Measurements from ENCODE around the gene DVL1. TPM values are rescaled to one million over a fixed set of nuclear protein-coding genes. Genes with fewer than 3 reads are reported as not detected.

The DVL1 gene
- total RNA-seq, 1 donor from 2014 or later, result 55.0 TPM

DNA sequence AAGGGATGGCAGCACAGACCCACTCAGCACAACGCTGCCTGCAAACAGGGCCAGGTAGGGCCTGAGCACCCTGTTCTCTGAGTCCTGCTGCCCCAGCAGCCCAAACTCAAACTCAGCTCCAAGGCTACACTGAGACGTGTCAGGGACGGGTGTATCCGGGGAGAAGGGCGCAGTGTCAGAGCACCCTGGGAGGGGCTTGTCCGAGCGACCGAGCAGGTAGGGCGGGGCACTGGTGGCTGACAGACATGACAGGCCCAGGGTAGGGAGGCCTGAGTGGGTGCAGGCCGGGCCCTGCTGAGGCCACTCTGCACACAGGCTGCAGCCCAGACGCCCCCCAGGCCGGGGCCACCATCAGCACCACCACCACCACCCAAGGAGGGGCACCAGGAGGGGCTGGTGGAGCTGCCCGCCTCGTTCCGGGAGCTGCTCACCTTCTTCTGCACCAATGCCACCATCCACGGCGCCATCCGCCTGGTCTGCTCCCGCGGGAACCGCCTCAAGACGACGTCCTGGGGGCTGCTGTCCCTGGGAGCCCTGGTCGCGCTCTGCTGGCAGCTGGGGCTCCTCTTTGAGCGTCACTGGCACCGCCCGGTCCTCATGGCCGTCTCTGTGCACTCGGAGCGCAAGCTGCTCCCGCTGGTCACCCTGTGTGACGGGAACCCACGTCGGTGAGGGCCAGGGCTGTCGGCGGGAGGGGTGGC, 63.5 kb downstream of the DVL1 start:
- no peak overlapping the region for H3K4me2 ChIP-seq (ENCODE audit: low read length)
- Mint-ChIP-seq H3K36me3 (ENCODE audit: low read depth, unreplicated experiment) (no peaks in the 10 kb centered on the region), H3K27me3 (ENCODE audit: low read depth, unreplicated experiment) (peaks cover 2% of the 10 kb centered on the region), H3K27ac (ENCODE audit: unreplicated experiment) (no peak overlapping the region), H3K4me1 (ENCODE audit: low read depth, unreplicated experiment) (no peaks in the 10 kb centered on the region), H3K4me3 (ENCODE audit: unreplicated experiment) (no peak overlapping the region), H3K9me3 (ENCODE audit: unreplicated experiment) (no peaks in the 10 kb centered on the region)
- H3K27ac ChIP-seq (ENCODE audit: low read depth, low read length), result no peak overlapping the region
- no peaks in the 10 kb centered on the region for H4K20me1 ChIP-seq (ENCODE audit: insufficient read depth, low read length)
- no peaks in the 10 kb centered on the region for H3K36me3 ChIP-seq (ENCODE audit: insufficient read depth, low read length)
- H3K27me3 ChIP-seq (ENCODE audit: insufficient read depth, low read length), result no peaks in the 10 kb centered on the region
- no peak overlapping the region for H3K9ac ChIP-seq (ENCODE audit: low read length)
- no peak overlapping the region for H3K4me3 ChIP-seq (ENCODE audit: insufficient read depth, low read depth, low read length)
- H3K79me2 ChIP-seq (ENCODE audit: insufficient read depth, low read length), result no peaks in the 10 kb centered on the region
- H2AFZ ChIP-seq (ENCODE audit: low read depth, low read length), result no peak overlapping the region
- DNase-seq (ENCODE audit: low read depth) (no peak), FAIRE-seq (no peak)
- H3K4me1 ChIP-seq (ENCODE audit: insufficient read depth, low read length), result peaks cover 6% of the 10 kb centered on the region
- TF ChIP-seq EZH2 (IDR thresholded peaks at IDR 0.05; ENCODE audit: insufficient read depth, low read length), result no peak
- H3K9me3 ChIP-seq (ENCODE audit: insufficient read depth, low read depth, low read length), result no peaks in the 10 kb centered on the region

Small RNAs within 50 kb of the gene (microRNA-seq; reads per million reads assigned to microRNA genes)
- gene MIR6726, result 11.5 reads per million, percentile 38 among the genes with 10 or more reads in this experiment
- gene MIR6727, result 3.6 reads per million, percentile 11 among the genes with 10 or more reads in this experiment
- gene MIR6808, result not detected

Other genes with a start within 250 kb of the DVL1 start
- 10.6 and 13.9 TPM in 2 replicates for gene C1orf159, start 233.3 kb downstream of the DVL1 start, total RNA-seq
- gene TTLL10, start 175.5 kb downstream of the DVL1 start, total RNA-seq, result not detected in 2 replicates
- gene TNFRSF18, start 142.8 kb downstream of the DVL1 start, total RNA-seq, result 0.65 and 0.66 TPM in 2 replicates
- 0.34 and 0.41 TPM in 2 replicates for gene TNFRSF4, start 135.3 kb downstream of the DVL1 start, total RNA-seq
- 175 and 180 TPM in 2 replicates for gene SDF4, start 117.4 kb downstream of the DVL1 start, total RNA-seq
- 22.4 and 27.5 TPM in 2 replicates for gene B3GALT6, start 117.2 kb downstream of the DVL1 start, total RNA-seq
- 3.9 and 4.7 TPM in 2 replicates for gene C1QTNF12, start 102.7 kb downstream of the DVL1 start, total RNA-seq
- gene UBE2J2, start 75.6 kb downstream of the DVL1 start, total RNA-seq, result 58.7 and 67.4 TPM in 2 replicates
- gene SCNN1D, start 69.0 kb downstream of the DVL1 start, total RNA-seq, result 4.4 and 5.0 TPM in 2 replicates
- gene ACAP3, start 41.5 kb downstream of the DVL1 start, total RNA-seq, result 60.2 and 64.0 TPM in 2 replicates
- gene PUSL1, start 40.8 kb downstream of the DVL1 start, total RNA-seq, result 28.0 and 29.4 TPM in 2 replicates
- 75.9 and 84.8 TPM in 2 replicates for gene INTS11, start 24.8 kb downstream of the DVL1 start, total RNA-seq
- gene CPTP, start 24.6 kb downstream of the DVL1 start, total RNA-seq, result 25.6 and 28.5 TPM in 2 replicates
- gene TAS1R3, start 18.1 kb downstream of the DVL1 start, total RNA-seq, result 0.41 and 0.50 TPM in 2 replicates
- 112 and 139 TPM in 2 replicates for gene MXRA8, start 9.1 kb upstream of the DVL1 start, total RNA-seq
- gene AURKAIP1, start 25.8 kb upstream of the DVL1 start, total RNA-seq, result 135 and 139 TPM in 2 replicates
- gene CCNL2, start 49.9 kb upstream of the DVL1 start, total RNA-seq, result 194 and 197 TPM in 2 replicates
- 87.3 and 88.5 TPM in 2 replicates for gene MRPL20, start 57.9 kb upstream of the DVL1 start, total RNA-seq
- 0.64 TPM in 1 of 2 replicates, not detected in the other for gene ANKRD65, start 71.9 kb upstream of the DVL1 start, total RNA-seq
- gene VWA1, start 86.3 kb upstream of the DVL1 start, total RNA-seq, result 60.4 and 81.2 TPM in 2 replicates
- 1.8 and 2.5 TPM in 2 replicates for gene ATAD3C, start 100.3 kb upstream of the DVL1 start, total RNA-seq
- gene ATAD3B, start 122.3 kb upstream of the DVL1 start, total RNA-seq, result 55.3 and 63.0 TPM in 2 replicates
- gene ATAD3A, start 162.7 kb upstream of the DVL1 start, total RNA-seq, result 51.1 and 54.9 TPM in 2 replicates
- 7.0 and 9.0 TPM in 2 replicates for gene TMEM240, start 191.2 kb upstream of the DVL1 start, total RNA-seq
- 143 and 145 TPM in 2 replicates for gene SSU72, start 225.4 kb upstream of the DVL1 start, total RNA-seq